MG63 (cell line): Measurements from ENCODE around the gene SRGAP2C. TPM values are rescaled to one million over a fixed set of nuclear protein-coding genes. Genes with fewer than 3 reads are reported as not detected.
"Not testable (repeated sequence)": the region's sequence is repeated elsewhere in the genome, so short reads cannot be mapped to it uniquely, and the experiment has no call there.

Experiments
- DNase-seq: peaks from one replicate; pipeline ENCODE4 v3.0.0-alpha.2; 2020
- H3K27me3 ChIP-seq: fragments of 250-450 bp; sonication (Bioruptor Pico); 2 replicates; pipeline ENCODE4 v1.5.1; 2020; ENCODE audit warnings: mild to moderate bottlenecking, moderate library complexity
- H3K36me3 ChIP-seq: fragments of 250-450 bp; sonication (Bioruptor Pico); 2 replicates; pipeline ENCODE4 v1.5.1; 2020; ENCODE audit warnings: mild to moderate bottlenecking, moderate library complexity
- H3K4me3 ChIP-seq: fragments of 250-450 bp; sonication (Bioruptor Pico); 2 replicates; pipeline ENCODE4 v1.5.1; 2020; ENCODE audit warnings: mild to moderate bottlenecking, moderate library complexity
- H3K9me3 ChIP-seq: fragments of 250-450 bp; sonication (Bioruptor Pico); 2 replicates; pipeline ENCODE4 v1.5.1; 2020; ENCODE audit warnings: mild to moderate bottlenecking, moderate library complexity
- total RNA-seq: library from RNA; depleted of rRNA; stranded (reverse); fragments of >200 nt; shearing (Covaris generic); gene quantifications from 2 replicates; pipeline ENCODE4 v1.2.3, GENCODE V29; 2014; ENCODE audit warnings: low replicate concordance

SRGAP2C gene
- total RNA-seq, 1 experiment from 2014 or later, result 9.7 TPM

DNA sequence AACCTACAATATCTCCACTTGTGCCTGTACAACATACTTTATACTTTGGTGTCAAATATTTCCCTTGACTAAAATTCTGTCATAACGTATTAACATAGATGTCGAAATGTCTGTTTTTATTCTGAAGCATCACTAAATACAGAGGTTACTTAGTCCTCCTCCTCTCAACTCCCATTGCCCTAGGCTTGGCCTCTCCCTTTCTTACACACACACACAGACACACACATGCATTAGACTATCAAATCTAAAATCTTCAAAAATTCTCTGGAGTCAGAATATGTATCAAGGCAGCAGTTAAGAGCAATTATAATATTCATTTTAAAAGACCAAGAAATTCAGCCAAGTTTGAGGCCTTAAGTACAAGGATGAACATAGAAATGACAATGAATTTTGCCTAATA is 8.1 kb upstream of the SRGAP2C start:
- DNase-seq, H3K27me3 ChIP-seq, H3K9me3 ChIP-seq, H3K4me3 ChIP-seq, H3K36me3 ChIP-seq: not testable (repeated sequence)

DNA sequence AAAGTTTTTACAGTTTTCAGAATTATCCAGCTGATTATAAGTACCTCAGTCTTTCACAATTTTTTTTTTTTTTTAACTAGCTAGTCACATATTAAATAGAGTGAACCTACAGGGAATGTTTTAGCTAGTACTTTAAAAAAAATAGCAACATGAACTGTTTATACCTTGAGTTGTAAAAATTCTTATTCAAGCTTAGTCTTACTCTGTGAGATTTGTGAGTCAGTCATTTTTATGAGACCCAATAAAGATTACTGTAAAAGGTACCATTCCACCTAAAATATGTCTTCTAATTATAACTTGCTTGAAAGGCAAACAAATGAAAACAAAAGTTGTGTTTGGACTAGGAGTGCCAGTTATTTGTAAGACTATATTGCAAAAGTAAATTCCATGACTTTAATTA is 6.6 kb upstream of the SRGAP2C start:
- not testable (repeated sequence) for H3K4me3 ChIP-seq, H3K27me3 ChIP-seq, DNase-seq, H3K36me3 ChIP-seq, H3K9me3 ChIP-seq

GRCh38 chr1:121183867-121184266 is 908 bp upstream of the SRGAP2C start:
- H3K9me3 ChIP-seq, H3K4me3 ChIP-seq, H3K27me3 ChIP-seq, H3K36me3 ChIP-seq: not testable (repeated sequence)
- DNase-seq, result peak; percentile 59

- H3K4me3 ChIP-seq, result peak overlapping the region; percentile 56
- H3K9me3 ChIP-seq, H3K27me3 ChIP-seq, H3K36me3 ChIP-seq: not testable (repeated sequence)
- DNase-seq, result peak; percentile 59
These were observed 449 bp downstream of the SRGAP2C start for GRCh38 chr1:121185140-121185708.

DNA sequence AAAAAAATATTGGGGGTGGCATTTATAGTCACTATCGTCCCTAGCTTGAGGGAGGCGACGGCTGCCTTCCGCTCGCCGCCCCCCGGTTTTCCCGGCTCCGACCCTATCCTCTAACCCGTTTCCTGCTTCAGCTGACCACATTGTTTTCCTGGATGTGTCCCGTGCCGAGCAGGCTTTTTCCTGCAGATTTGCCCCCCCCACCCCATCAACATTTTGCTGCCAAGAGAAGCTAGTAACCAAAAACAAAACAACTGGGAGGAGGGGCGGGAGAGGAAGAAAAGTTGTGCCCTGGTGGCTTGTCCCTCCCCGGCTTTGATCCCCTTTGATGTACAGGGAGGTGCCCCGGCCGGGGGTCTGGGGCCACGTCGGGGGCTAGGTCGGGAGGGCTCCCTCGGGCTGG is 1.4 kb downstream of the SRGAP2C start:
- H3K4me3 ChIP-seq, result peak overlapping the region; percentile 43
- H3K36me3 ChIP-seq, H3K9me3 ChIP-seq, H3K27me3 ChIP-seq: not testable (repeated sequence)
- peak; percentile 67 for DNase-seq

GRCh38 chr1:121187914-121188313 is 3.1 kb downstream of the SRGAP2C start:
- DNase-seq, H3K36me3 ChIP-seq, H3K4me3 ChIP-seq, H3K9me3 ChIP-seq, H3K27me3 ChIP-seq: not testable (repeated sequence)

- not testable (repeated sequence) for DNase-seq, H3K4me3 ChIP-seq, H3K9me3 ChIP-seq, H3K36me3 ChIP-seq, H3K27me3 ChIP-seq
These were observed 7.7 kb downstream of the SRGAP2C start for GRCh38 chr1:121192512-121192911.

DNA sequence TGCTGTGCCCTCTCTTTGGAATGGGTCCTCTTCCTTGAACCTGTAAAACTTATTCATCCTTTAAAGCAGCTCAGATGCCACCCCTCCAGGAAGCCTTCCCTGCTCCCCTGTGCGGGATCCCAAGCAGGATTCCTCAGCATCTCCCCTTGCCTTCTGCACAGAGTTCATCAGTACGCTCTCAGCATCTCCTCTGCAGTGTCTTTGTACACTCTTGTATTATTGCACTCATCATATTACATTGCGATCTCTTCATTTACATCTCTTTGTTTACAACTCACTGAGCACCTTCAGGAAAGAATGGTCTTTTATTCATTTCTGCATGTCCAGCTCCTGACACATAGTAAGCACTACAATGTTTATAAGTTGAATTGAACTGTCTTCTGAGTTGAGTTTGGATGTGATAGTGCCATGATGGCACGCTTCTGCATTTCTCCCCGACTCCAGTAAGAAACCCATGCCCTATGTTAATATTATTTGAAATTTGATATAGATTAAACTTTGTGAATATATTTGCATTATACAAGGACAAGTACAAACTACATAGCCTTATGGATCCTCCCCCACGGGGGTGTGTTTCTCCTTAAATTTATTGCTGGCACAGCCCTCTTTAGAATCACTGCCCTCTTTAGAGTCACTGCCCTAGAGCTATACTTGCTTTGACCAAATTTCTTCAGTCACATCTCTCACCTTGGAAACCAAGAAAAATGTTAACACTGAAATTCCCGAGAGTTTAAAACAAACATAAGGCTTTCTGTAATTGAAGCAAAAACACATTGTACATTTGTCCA is 12.5 kb downstream of the SRGAP2C start:
- not testable (repeated sequence) for DNase-seq, H3K9me3 ChIP-seq, H3K36me3 ChIP-seq, H3K4me3 ChIP-seq, H3K27me3 ChIP-seq

DNA sequence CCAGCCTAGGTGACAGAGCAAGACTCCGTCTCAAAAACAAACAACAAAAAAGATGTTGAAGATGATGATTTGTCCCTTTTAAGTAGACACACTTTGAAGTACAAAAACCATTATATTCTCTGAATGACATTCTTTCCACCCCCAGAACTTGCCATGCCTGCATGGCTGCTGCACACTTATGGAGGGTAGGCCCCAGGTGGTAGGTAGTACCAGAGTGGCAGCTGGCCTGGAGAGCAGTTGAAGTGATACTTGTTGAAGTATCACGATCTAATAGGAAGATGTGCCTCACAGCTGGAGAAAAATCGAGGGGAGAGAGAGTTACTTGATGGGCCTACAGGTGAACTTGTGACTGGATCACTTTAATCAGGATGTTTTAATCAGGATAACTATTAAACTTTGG is 15.0 kb downstream of the SRGAP2C start:
- H3K4me3 ChIP-seq, H3K9me3 ChIP-seq, H3K36me3 ChIP-seq, DNase-seq, H3K27me3 ChIP-seq: not testable (repeated sequence)

- not testable (repeated sequence) for H3K4me3 ChIP-seq, H3K9me3 ChIP-seq, H3K27me3 ChIP-seq, DNase-seq, H3K36me3 ChIP-seq
These were observed 15.5 kb downstream of the SRGAP2C start for GRCh38 chr1:121200232-121200631.

DNA sequence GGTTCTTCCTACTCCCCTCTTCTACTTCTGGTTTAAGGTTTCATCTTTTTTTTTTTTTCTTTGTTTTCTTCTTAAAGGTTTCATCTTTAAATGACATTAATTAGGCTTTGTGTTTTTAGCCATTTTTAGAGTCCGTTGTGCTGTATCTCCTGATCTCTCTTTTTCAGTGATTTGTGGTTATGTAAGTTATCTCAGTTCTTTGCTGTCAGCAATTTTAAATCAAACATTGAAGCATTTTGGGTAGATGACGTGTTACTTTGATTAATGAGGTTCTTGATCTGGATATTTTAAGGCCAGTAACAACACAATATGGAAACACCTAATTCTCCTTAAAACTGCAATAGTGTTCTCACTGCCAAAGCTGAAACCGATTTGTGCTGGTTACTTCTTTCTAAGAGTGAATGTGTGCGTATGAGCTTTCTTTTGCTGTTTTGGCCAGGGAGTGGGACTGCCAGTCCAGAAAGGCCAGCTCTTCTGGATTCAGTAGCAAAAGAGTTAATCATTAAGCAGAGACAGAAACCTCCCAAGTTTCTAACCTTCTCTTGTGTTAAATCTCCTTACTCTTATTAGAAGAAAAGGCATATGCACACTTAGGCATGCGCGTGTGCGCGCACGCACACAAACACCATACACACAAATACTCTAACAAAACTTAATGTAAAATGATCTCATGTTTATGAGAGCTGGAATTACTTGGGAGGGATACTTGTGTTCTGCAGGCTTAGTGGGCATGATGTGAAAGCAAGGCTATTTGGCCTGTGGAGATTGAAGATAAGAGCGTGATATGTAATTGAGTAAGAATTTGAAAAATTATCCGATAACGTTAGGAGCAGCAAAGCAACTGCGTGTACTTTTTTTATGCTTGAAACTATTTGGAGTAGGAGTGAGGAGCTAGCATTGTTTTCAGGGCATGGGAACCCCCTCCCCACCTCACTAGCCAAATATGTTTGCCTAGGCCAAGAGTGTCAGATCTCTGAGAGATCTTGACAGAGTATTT is 16.5 kb downstream of the SRGAP2C start:
- not testable (repeated sequence) for H3K27me3 ChIP-seq, H3K36me3 ChIP-seq, H3K4me3 ChIP-seq, H3K9me3 ChIP-seq, DNase-seq

DNA sequence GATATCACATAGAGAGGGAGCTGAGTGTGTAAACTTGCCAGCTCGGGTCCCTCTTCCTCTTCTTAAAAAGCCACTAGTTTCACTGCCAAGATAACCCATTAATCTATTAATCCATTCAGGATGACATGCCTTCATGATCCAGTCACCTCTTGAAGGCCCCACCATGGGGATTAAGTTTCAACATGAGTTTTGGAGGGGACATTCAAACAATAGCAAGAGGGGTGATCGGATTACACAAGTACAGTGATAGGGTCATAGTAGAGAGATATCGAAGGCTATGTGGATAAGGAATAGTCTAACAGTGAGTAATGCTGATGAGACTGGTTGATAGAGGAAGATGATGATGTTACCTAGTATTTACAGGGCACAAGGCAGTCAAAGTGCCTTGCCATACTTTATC is 18.2 kb downstream of the SRGAP2C start:
- H3K27me3 ChIP-seq, H3K9me3 ChIP-seq, H3K4me3 ChIP-seq, DNase-seq, H3K36me3 ChIP-seq: not testable (repeated sequence)

GRCh38 chr1:121205786-121206711 is 21.3 kb downstream of the SRGAP2C start:
- H3K4me3 ChIP-seq, H3K36me3 ChIP-seq, DNase-seq, H3K9me3 ChIP-seq, H3K27me3 ChIP-seq: not testable (repeated sequence)

DNA sequence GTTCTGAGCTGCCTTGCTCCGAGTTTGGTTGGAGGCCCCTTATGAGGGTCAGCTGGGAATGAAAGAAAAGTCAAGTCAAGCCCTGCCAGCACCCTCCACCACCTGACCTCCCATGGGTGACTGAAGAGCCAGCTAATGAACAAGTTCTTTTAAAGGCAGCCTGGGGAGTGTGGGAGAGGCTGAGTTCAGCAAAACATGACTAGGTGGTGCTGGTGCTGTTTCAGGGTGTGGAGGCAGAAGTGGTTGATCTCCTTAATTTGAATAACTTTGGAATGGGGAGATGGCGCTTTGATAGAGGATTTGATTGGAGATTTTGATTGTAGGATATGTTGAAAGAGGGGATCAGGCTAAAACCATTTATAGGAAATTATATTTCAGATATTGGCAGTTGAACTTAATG is 22.6 kb downstream of the SRGAP2C start:
- not testable (repeated sequence) for DNase-seq, H3K36me3 ChIP-seq, H3K4me3 ChIP-seq, H3K27me3 ChIP-seq, H3K9me3 ChIP-seq

DNA sequence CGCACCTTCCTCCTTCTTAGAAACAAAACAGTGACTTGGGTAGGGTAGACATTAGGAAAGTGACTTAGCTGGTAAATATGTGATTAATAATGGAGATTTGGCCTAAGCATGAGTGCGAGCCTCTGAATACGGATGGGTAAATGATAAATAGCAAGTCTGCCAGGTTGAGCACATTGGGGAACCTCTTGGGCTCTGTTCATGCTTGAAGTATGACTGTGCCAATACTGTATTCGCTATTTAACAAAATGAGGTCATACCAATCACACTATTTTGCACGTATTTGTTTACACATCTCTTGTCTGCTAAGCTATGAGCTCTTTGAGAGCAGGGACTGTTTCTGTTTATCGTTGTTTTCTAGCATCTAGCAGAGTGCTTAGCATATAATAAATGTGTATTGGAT is 23.6 kb downstream of the SRGAP2C start:
- not testable (repeated sequence) for H3K4me3 ChIP-seq, H3K36me3 ChIP-seq, DNase-seq, H3K27me3 ChIP-seq, H3K9me3 ChIP-seq

DNA sequence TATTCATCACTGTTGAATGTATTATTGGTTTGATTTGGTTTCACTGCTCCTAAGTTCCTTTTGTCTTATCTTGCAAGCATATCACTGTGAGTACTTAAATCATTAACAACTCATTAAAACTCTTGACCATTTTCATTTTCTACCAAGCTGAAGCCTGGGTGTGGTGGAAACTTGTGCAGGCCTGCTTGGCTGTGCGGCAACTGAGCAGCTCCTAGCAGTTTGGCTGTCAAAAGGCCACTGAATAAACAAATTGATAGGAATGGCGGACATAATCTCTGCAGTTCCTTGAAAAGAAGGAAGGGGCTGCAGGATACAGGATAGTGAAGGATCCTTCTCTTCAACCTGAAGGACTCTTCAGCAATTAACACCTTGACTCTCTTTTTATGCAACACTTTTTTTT is 26.0 kb downstream of the SRGAP2C start:
- H3K27me3 ChIP-seq, DNase-seq, H3K4me3 ChIP-seq, H3K9me3 ChIP-seq, H3K36me3 ChIP-seq: not testable (repeated sequence)
